Sigmoid colon (tissue), 7 donors: ENCODE data around the gene AIMP2. TPM values are rescaled to one million over a fixed set of nuclear protein-coding genes. Genes with fewer than 3 reads are reported as not detected.
"Not testable (repeated sequence)": the region's sequence is repeated elsewhere in the genome, so short reads cannot be mapped to it uniquely, and the experiment has no call there.

Experiments used
- DNase-seq: peaks from one replicate; pipeline ENCODE4 v3.0.0-alpha.2; 2019
- H3K27ac ChIP-seq, 4 donors: fragments of 200-600 bp; sonication (generic); one replicate each; pipeline ENCODE4 v1.5.1; 2016 to 2019; ENCODE audit warnings: mild to moderate bottlenecking in 1 of 4
- H3K27me3 ChIP-seq, 3 donors: fragments of 200-600 bp; sonication (generic); one replicate each; pipeline ENCODE4 v1.5.1; 2019; ENCODE audit warnings: mild to moderate bottlenecking in 1 of 3
- H3K36me3 ChIP-seq, 4 donors: fragments of 200-600 bp; sonication (generic); one replicate each; pipeline ENCODE4 v1.5.1; 2016 to 2019
- H3K4me1 ChIP-seq, 4 donors: fragments of 200-600 bp; sonication (generic); one replicate each; pipeline ENCODE4 v1.5.1; 2017 to 2019
- H3K4me3 ChIP-seq, 4 donors: fragments of 200-600 bp; sonication (generic); one replicate each; pipeline ENCODE4 v1.5.1; 2017 to 2019; ENCODE audit warnings: mild to moderate bottlenecking in 2 of 4, moderate library complexity in 1 of 4
- H3K9me3 ChIP-seq, 4 donors: fragments of 200-600 bp in 3 of 4; sonication (generic) in 3 of 4; one replicate each; pipeline versions ENCODE4 v1.5.1 to v1.6.1; 2013 to 2019
- CTCF ChIP-seq, 4 experiments: fragments of 450-650 bp in 3 of 4; fragments of 200-600 bp in 1 of 4; IDR thresholded peaks; one replicate each; pipeline ENCODE4 v1.5.1; 2016 to 2019; ENCODE audit warnings: antibody characterized with exemption in 4 of 4, mild to moderate bottlenecking in 3 of 4, moderate library complexity in 2 of 4
- EP300 ChIP-seq, 4 donors: sonication (generic); formaldehyde crosslinking; IDR thresholded peaks; one replicate each; pipeline ENCODE4 v1.6.1; 2017; ENCODE audit warnings: antibody characterized with exemption in 4 of 4
- POLR2A ChIP-seq, 2 donors: fragments of 450-650 bp; IDR thresholded peaks; one replicate each; pipeline ENCODE4 v1.6.1; 2016; ENCODE audit warnings: antibody characterized with exemption in 2 of 2, mild to moderate bottlenecking in 2 of 2, moderate library complexity in 2 of 2
- POLR2AphosphoS5 ChIP-seq, 4 donors: sonication (generic); formaldehyde crosslinking; IDR thresholded peaks; one replicate each; pipeline ENCODE4 v1.6.1; 2017; ENCODE audit warnings: antibody characterized with exemption in 4 of 4
- WGBS, 2 donors: extraction: QIAGEN DNeasy Blood & Tissue Kit; methylation state at CpG; one replicate each; pipeline ENCODE4 v1.1.7; 2013; 5-methylcytosine and 5-hydroxymethylcytosine counted together
- intact Hi-C: fragments of 100-400 bp; cut with DNase I; formaldehyde crosslinking; loops from one replicate; pipeline ENCODE4 v1.15.1; 2023
- polyA plus RNA-seq, 3 donors: library from polyadenylated mRNA; stranded (reverse); fragments of 200-250 nt; gene quantifications; one replicate each; pipeline ENCODE4 v1.2.3, GENCODE V29; 2013
- total RNA-seq, 4 donors: library from RNA; depleted of rRNA; stranded (reverse); fragments of >200 nt; gene quantifications; one replicate each; pipeline ENCODE4 v1.1.0, GENCODE V29; 2016
- donor health status: healthy with polysubstance abuse.
- donor health status: Bipolar disorder and iron deficiency.
- donor health status: healthy.

The AIMP2 gene
- total and polyA plus RNA-seq, 7 donors: 21.0 to 59.9 (median 28.8) TPM

DNA sequence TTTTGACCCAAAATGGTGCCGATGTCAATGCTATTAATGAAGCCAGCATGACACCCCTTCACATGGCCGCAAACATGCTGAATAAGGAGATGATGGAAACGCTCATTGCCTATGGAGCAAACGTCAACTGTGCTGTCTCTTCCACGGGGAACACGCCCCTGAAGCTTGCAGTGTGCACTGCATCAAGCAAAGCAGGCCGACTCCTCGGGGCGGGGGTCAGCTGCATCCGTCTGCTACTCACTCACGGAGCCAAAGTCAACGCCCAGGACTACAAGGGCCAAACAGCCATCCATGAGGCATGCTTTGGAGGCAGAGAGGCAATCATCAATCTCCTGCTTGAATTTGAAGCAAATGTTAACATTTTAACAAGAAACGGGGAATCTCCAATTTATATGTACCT lies 26.6 kb downstream of the AIMP2 start:
- Histone ChIP-seq H3K36me3 (peaks cover 5 to 99% (median 34%) of the 10 kb centered on the region in 4 donors), H3K27ac (no peak overlapping the region), H3K4me1 (no peaks in the 10 kb centered on the region), H3K4me3 (no peak overlapping the region), H3K9me3 (no peaks in the 10 kb centered on the region), H3K27me3 (no peaks in the 10 kb centered on the region)
- no peak for TF ChIP-seq POLR2AphosphoS5 (IDR thresholded peaks at IDR 0.05)
- TF ChIP-seq POLR2A (IDR thresholded peaks at IDR 0.05): no peak
- no peak for TF ChIP-seq EP300 (IDR thresholded peaks at IDR 0.05)
- TF ChIP-seq CTCF (IDR thresholded peaks at IDR 0.05): no peak
- intact Hi-C loops: no loop called here
- DNase-seq: no peak
- 90 to 94% methylated on average over 13 of the region's 13 CpGs for WGBS, 2 donors

DNA sequence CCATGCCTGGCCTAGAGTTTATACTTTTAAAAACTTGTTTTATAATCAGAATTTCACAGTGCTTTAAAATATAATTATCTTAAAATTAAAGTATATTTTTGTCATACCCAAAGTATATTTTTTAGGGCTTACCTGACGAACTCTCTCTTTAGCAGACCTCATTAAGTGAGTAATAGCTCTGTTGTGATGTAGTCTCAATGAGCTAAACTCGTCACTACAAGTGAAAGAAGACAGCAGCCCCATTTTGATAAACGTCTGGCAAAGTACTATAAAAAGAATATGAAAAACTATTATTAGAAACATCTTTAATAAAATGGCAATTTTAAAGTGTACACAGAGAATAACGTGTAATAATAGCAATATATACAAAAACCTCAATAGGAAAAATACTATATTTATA lies 40.7 kb downstream of the AIMP2 start:
- peaks cover 5 to 96% (median 29%) of the 10 kb centered on the region in 4 donors for H3K36me3 ChIP-seq
- intact Hi-C loops: no loop called here
- no peaks in the 10 kb centered on the region for H3K27me3 ChIP-seq
- H3K4me1 ChIP-seq: peaks cover 0 to under 1% (median 0%) of the 10 kb centered on the region in 4 donors
- 85 to 88% methylated on average over 4 of the region's 4 CpGs for WGBS, 2 donors
- no peak overlapping the region for H3K4me3 ChIP-seq
- no peak for DNase-seq
- no peak overlapping the region for H3K27ac ChIP-seq
- TF ChIP-seq EP300 (IDR thresholded peaks at IDR 0.05) (no peak), CTCF (IDR thresholded peaks at IDR 0.05) (no peak), POLR2AphosphoS5 (IDR thresholded peaks at IDR 0.05) (no peak), POLR2A (IDR thresholded peaks at IDR 0.05) (no peak)
- no peaks in the 10 kb centered on the region for H3K9me3 ChIP-seq

GRCh38 chr7:6051185-6051584 lies 42.1 kb downstream of the AIMP2 start:
- intact Hi-C loops, DNase-seq, H3K27me3 ChIP-seq, H3K27ac ChIP-seq, H3K4me3 ChIP-seq, H3K9me3 ChIP-seq: not testable (repeated sequence)
- peaks cover 5 to 84% (median 19%) of the 10 kb centered on the region in 4 donors for H3K36me3 ChIP-seq
- H3K4me1 ChIP-seq: peaks cover 0 to 14% (median 7%) of the 10 kb centered on the region in 4 donors
- 94 to 97% methylated on average over 9 of the region's 9 CpGs for WGBS, 2 donors

- Histone ChIP-seq H3K9me3 (no peaks in the 10 kb centered on the region), H3K36me3 (peaks cover 0 to 34% (median 4%) of the 10 kb centered on the region in 4 donors), H3K4me3 (no peak overlapping the region), H3K27me3 (no peaks in the 10 kb centered on the region), H3K4me1 (peaks cover 0 to 30% (median 22%) of the 10 kb centered on the region in 4 donors), H3K27ac (no peak overlapping the region)
- no peak for DNase-seq
- TF ChIP-seq EP300 (IDR thresholded peaks at IDR 0.05) (no peak), POLR2A (IDR thresholded peaks at IDR 0.05) (no peak), CTCF (IDR thresholded peaks at IDR 0.05) (no peak), POLR2AphosphoS5 (IDR thresholded peaks at IDR 0.05) (no peak)
- 39 to 49% methylated on average over 1 of the region's 1 CpG for WGBS, 2 donors
- intact Hi-C loops: no loop called here
These were observed 47.5 kb downstream of the AIMP2 start for GRCh38 chr7:6056616-6057015.

DNA sequence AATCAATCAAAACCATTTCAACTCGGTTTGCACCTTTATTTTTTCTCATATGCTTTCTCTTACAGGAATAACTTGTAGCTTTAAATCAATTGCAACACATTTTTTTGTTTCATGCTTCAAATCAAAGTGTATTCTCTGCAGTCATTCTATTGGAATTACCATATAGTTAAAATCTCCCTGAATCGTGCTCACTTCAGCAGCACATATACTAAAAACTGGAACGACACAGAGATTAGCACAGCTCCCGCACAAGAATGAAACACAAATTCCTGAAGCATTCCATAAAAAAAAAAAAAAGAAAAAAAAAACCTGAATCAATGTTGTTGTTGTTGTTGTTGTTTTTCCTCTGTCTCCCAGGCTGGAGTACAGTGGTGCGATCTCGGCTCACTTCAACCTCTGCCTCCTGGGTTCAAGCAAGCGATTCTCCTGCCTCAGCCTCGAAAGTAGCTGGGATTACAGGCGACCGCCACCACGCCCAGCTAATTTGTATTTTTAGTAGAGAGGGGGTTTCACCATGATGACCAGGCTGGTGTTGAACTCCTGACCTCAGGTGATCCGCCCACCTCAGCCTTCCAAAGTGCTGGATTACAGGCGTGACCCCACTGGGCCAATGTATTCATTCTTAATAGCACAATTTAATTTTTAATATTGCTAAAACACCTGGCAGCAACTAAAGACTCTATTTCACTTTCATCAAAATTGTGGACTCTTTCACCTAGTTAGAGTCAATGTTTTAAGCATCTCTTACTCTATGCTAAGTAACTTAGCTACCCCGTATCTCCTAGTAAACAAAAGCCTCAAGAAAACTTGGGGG lies 48.5 kb downstream of the AIMP2 start:
- intact Hi-C loops: no loop called here
- H3K4me1 ChIP-seq: peaks cover 0 to 30% (median 22%) of the 10 kb centered on the region in 4 donors
- H3K27ac ChIP-seq: peak overlapping the region; percentile 87 to 93 (median 90)
- WGBS, 2 donors: 57 to 75% methylated on average over 14 of the region's 14 CpGs
- TF ChIP-seq POLR2A (IDR thresholded peaks at IDR 0.05): no peak
- peak overlapping the region in 3 of 4 donors; percentile 76 to 92 (median 92) for H3K4me3 ChIP-seq
- H3K9me3 ChIP-seq: no peaks in the 10 kb centered on the region
- no peaks in the 10 kb centered on the region for H3K27me3 ChIP-seq
- DNase-seq: no peak
- peaks cover 0 to 25% (median 4%) of the 10 kb centered on the region in 4 donors for H3K36me3 ChIP-seq

DNA sequence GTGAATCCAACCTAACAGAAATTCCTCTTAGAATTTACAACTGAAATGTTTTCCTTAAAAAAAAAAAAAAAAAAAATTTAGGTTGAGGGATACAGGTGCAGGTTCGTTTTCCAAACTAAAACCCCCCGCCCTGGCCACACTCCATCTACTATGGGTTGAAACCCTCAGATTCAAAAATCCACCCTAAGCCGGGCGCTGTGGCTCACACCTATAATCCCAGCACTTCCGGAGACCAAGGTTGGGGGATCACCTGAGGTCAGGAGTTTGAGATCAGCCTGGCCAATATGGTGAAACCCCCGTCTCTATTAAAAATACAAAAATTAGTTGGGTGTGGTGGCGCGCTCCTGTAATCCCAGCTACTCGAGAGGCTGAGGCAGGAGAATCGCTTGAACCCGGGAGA lies 50.9 kb downstream of the AIMP2 start:
- H3K9me3 ChIP-seq, DNase-seq, H3K27me3 ChIP-seq, intact Hi-C loops, H3K4me3 ChIP-seq, H3K36me3 ChIP-seq, H3K27ac ChIP-seq: not testable (repeated sequence)
- H3K4me1 ChIP-seq: peaks cover 0 to 29% (median 22%) of the 10 kb centered on the region in 4 donors
- 92 to 97% methylated on average over 11 of the region's 11 CpGs for WGBS, 2 donors
